22Rv1 (cell line): ENCODE measurements around the gene PRKAA2.

Experiments
- H3K27ac ChIP-seq: fragments of 450-650 bp; 2 replicates; pipeline ENCODE4 v1.5.1; 2017
- CTCF ChIP-seq: fragments of 450-650 bp; IDR thresholded peaks from 2 replicates; pipeline ENCODE4 v1.5.1; 2017; ENCODE audit warnings: mild to moderate bottlenecking
- ZFX ChIP-seq: fragments of 450-650 bp; IDR thresholded peaks from 2 replicates; pipeline ENCODE4 v1.6.1; 2017; ENCODE audit warnings: antibody characterized with exemption, borderline replicate concordance

Gene PRKAA2

GRCh38 chr1:56707379-56707778 is 62.3 kb downstream of the PRKAA2 start:
- TF ChIP-seq ZFX (no peak), CTCF (no peak)
- H3K27ac ChIP-seq, result no peak overlapping the region

GRCh38 chr1:56709269-56709880 is 64.3 kb downstream of the PRKAA2 start:
- TF ChIP-seq ZFX (no peak), CTCF (peak; percentile 74)
- no peak overlapping the region for H3K27ac ChIP-seq

GRCh38 chr1:56709995-56710394 is 64.9 kb downstream of the PRKAA2 start:
- TF ChIP-seq CTCF (no peak), ZFX (no peak)
- no peak overlapping the region for H3K27ac ChIP-seq

- H3K27ac ChIP-seq, result no peak overlapping the region
- TF ChIP-seq ZFX (no peak), CTCF (no peak)
Measured at GRCh38 chr1:56710646-56711045, 65.5 kb downstream of the PRKAA2 start.

- TF ChIP-seq CTCF, result no peak
- TF ChIP-seq ZFX, result no peak
- no peak overlapping the region for H3K27ac ChIP-seq
Measured at GRCh38 chr1:56712150-56712549, 67.0 kb downstream of the PRKAA2 start.

GRCh38 chr1:56713112-56713511 is 68.0 kb downstream of the PRKAA2 start:
- no peak overlapping the region for H3K27ac ChIP-seq
- TF ChIP-seq CTCF (no peak), ZFX (no peak)

- no peak overlapping the region for H3K27ac ChIP-seq
- TF ChIP-seq ZFX (no peak), CTCF (no peak)
Measured at GRCh38 chr1:56715156-56715555, 70.0 kb downstream of the PRKAA2 start.
